Measurements from ENCODE around the gene TTC22.

GRCh38 chr1:54812801-54813484 lies 11.8 kb upstream of the TTC22 start:
- TF ChIP-seq CTCF (IDR thresholded peaks at IDR 0.05) = no peak
- TF ChIP-seq EP300 (IDR thresholded peaks at IDR 0.05) = no peak
- TF ChIP-seq HDAC2 (IDR thresholded peaks at IDR 0.05) = no peak

All from A549 (cell line).